NT2/D1 (cell line): ENCODE data around the gene OR10AD1.

ENCODE experiments used
- SUZ12 ChIP-seq: IDR thresholded peaks from 2 replicates; pipeline ENCODE4 v1.6.1; 2011; ENCODE audit not compliant: insufficient read length, insufficient read depth; ENCODE audit errors: extremely low read depth
- YY1 ChIP-seq: IDR thresholded peaks from 2 replicates; pipeline ENCODE4 v1.6.1; 2011; ENCODE audit not compliant: insufficient read length, insufficient read depth
- ZNF274 ChIP-seq: IDR thresholded peaks from 2 replicates; pipeline ENCODE4 v1.6.1; 2011; ENCODE audit warnings: mild to moderate bottlenecking, low read depth, low read length

DNA sequence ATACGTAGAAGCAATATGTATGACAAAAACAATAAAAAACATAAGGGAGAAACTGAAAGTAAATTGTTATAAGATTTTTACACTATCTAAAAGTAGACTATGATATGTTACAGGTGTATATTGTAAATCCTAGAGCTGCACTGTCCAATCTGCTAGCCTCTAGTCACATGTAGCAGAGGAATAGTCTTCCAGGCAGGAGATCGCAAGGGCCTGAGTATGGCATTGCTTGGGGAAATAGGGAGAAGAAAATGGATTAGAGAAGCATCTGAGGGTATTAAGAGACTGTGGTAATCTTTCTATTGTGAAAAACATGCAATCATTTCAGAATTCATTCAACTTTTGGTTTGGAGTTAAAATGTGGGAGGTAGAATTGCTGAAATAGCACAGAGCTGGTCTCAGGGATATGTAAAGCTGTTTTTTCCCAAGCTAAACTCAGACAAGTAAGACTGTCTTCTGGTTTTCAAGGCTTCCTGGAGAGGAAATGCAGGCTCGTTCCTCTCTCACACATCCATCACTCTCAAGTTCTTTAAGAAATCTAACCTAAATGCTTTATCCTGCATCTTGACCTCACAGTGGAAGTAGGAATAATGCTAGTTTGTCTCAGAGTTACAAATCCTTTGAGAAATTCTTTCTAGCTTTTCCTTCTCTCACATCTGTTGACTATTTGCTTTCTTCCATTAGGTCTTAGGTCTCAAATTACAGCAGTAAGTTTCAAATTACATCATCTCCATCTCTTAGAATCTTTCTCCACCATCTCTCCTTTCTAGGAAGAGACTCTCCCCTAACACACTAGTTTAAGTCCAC lies 27.3 kb downstream of the OR10AD1 start:
- TF ChIP-seq YY1 (no peak), SUZ12 (no peak), ZNF274 (no peak)
